ENCODE data around the gene FHAD1. TPM values are rescaled to one million over a fixed set of nuclear protein-coding genes. Genes with fewer than 3 reads are reported as not detected.

FHAD1 gene
- total and polyA plus RNA-seq, 2 donors (not counting 3 experiments of a cell fraction or from before 2014, with no cell fraction given), result 0.04 to 0.69 TPM

GRCh38 chr1:15345705-15346345 lies 98.8 kb downstream of the FHAD1 start:
- no peak overlapping the region for H3K4me2 ChIP-seq (ENCODE audit: insufficient read depth, low read length)
- FAIRE-seq (no peak), DNase-seq (ENCODE audit: low read depth, low spot score) (no peak)

More at GRCh38 chr1:15345705-15346345, 98.8 kb downstream of the FHAD1 start:
- dilution Hi-C loops (cut with MboI; ENCODE audit: extremely low pct_ligation_motif_present, low sequenced_read_pairs), result no loop called here
- CTCF ChIA-PET, result no interaction called here
- Histone ChIP-seq H3K4me3 (replicated peaks in 1 of 3; ENCODE audit: insufficient read depth in 1 of 3, low read depth in 1 of 3, low read length in 3 of 3) (no peak overlapping the region), H3K27me3 (ENCODE audit: control insufficient read depth in 2 of 2, insufficient read depth in 2 of 2, low read length in 2 of 2) (no peaks in the 10 kb centered on the region), H3K9ac (replicated peaks; ENCODE audit: extremely low read depth, insufficient read depth, low read length) (no peak overlapping the region), H3K79me2 (ENCODE audit: control insufficient read depth, insufficient read depth, low read length) (no peaks in the 10 kb centered on the region), H2AFZ (ENCODE audit: low read depth, low read length) (no peak overlapping the region), H4K20me1 (replicated peaks; ENCODE audit: control insufficient read depth, extremely low read depth, insufficient read depth, low read length) (no peaks in the 10 kb centered on the region), H3K27ac (ENCODE audit: insufficient read depth, low read depth, low read length) (no peak overlapping the region), H3K9me1 (replicated peaks; ENCODE audit: control insufficient read depth, extremely low read depth, insufficient read depth, low read length) (no peaks in the 10 kb centered on the region), H3K9me3 (replicated peaks; ENCODE audit: control insufficient read depth, insufficient read depth, low read length) (no peaks in the 10 kb centered on the region), H3K4me1 (ENCODE audit: control insufficient read depth, extremely low read depth, insufficient read depth, low read length) (peaks cover 16% of the 10 kb centered on the region), H3K36me3 (ENCODE audit: control insufficient read depth in 2 of 2, extremely low read depth in 1 of 2, insufficient read depth in 2 of 2, low read length in 2 of 2) (no peaks in the 10 kb centered on the region)
- no peak for TF ChIP-seq FOS (IDR thresholded peaks at IDR 0.05; ENCODE audit: borderline replicate concordance, insufficient read depth, low read length)
- TF ChIP-seq JUN (IDR thresholded peaks at IDR 0.05; ENCODE audit: borderline replicate concordance, insufficient read depth, insufficient read length, low read depth), result no peak
- no peak for TF ChIP-seq GATA2 (IDR thresholded peaks at IDR 0.05; ENCODE audit: insufficient read depth, insufficient read length, low read depth, low read length)
- TF ChIP-seq, protein P1, sequence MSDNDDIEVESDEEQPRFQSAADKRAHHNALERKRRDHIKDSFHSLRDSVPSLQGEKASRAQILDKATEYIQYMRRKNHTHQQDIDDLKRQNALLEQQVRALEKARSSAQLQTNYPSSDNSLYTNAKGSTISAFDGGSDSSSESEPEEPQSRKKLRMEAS (IDR thresholded peaks at IDR 0.05; ENCODE audit: insufficient read depth, insufficient read length), result no peak
- TF ChIP-seq CTCF (IDR thresholded peaks at IDR 0.05; ENCODE audit: extremely low read depth in 1 of 2, insufficient read depth in 1 of 2, low read depth in 1 of 2, low read length in 2 of 2), result no peak
- TF ChIP-seq POLR2AphosphoS5 (IDR thresholded peaks at IDR 0.05; ENCODE audit: insufficient read depth, low read depth, low read length), result no peak
- TF ChIP-seq EZH2 (IDR thresholded peaks at IDR 0.05; ENCODE audit: borderline replicate concordance, low read depth, low read length, severe bottlenecking), result no peak
- no peak for TF ChIP-seq MYC (IDR thresholded peaks at IDR 0.05; ENCODE audit: low read depth, low read length)
- TF ChIP-seq POLR2A (IDR thresholded peaks at IDR 0.05; ENCODE audit: low read depth, low read length), result no peak
- no TSS peak for BruUV-seq (replicated peaks)
- intact Hi-C loops (cut with micrococcal nuclease), result no loop called here
- POLR2A ChIA-PET, result no interaction called here

Data from endothelial cell of umbilical vein (primary cell).